GM21515 (cell line): ENCODE data around the gene PARN.

Source experiments
- ATAC-seq: cut with Tn5 transposase; IDR thresholded peaks from one replicate; pipeline ENCODE4 v1.9.1; 2021; ENCODE audit not compliant: unreplicated experiment

The PARN gene

DNA sequence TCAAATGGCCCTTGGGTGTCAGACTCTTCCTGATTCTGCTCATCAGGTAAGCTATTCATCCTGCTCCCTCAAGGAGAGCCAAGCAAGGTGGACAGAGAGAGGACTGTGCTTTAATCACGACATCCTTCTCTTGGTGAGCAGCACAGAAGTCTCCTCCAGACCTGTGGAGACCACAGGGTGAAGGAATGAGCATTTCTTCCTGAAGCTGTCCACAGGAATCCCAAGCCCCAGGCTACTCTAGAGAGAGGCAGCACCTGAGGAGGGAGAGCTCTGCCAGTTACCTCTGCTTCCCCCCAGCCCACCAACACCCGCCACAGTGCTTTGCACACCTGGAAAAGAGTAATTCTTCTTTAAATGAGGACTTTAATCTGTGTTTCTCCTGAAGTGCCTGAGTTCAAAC lies 100.0 kb downstream of the PARN start:
- no peak for ATAC-seq

DNA sequence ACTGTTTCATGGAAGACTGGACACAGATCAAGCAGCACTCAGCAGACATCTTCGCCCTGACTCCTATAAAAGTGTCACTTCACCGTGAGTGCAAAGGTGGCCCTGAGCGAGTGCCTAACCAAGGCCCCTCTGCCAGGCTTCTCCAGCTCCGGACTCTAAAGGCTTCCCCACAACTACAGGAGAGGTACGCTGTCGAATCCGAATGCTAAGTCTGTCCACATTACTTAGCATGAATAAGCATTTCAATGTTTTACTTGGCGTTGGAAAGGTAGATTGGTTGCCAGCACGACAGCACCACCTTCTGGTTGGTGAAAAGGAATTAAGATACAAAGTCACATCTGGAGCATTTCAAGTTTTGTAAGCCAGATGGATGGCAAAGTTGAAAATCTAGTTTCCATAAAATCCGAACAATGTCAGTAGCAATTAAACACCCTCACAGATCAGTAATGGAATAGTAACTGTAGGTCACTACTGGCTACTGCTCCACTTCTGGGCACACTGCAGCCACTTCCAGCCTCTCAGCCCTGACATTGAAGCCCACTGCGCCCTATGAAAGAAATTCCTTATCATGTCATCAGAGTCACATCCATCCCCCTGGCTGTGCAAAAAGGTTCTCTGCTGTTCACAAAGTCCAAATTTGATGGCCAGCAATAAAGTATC lies 100.9 kb downstream of the PARN start:
- ATAC-seq, result peak; percentile 49

DNA sequence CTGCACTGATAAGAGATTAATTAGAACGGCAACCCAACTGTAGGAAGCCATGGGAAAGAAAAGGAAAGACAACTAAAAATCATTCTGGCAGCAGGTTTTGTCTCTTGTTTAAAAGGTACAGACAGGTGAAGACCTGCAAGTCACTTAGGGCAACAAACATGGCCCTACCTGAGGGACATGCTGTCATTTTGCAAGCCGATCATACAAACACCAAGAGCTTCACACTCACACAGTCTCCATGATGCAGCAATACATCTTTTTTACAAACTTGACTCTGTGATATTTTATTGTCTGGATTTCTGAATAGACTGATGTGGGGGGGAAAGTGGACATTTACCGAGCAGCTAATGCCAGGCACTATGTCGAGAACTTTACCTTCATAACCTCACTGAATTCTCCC lies 101.8 kb downstream of the PARN start:
- no peak for ATAC-seq

- no peak for ATAC-seq
Measured at GRCh38 chr16:14527411-14528044, 102.5 kb downstream of the PARN start.

GRCh38 chr16:14525596-14525995 lies 104.5 kb downstream of the PARN start:
- no peak for ATAC-seq

DNA sequence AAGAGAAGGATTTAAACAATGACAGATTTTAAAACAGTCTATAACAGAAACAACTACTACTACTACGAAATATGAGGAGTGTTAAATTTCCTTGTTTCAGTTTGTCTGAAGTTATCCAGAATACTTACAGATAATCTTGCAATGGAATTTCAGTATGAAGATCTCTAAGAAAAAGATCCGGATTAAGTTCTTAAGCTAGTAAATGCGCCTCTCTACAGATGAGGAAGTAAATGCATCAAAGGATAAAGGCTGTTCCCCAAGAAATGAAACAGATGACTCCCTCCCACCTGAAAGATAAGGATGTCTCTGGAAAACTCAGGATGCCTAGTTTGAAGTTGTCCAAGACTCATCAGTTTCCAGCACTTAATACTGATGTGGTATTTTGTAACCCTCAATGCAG lies 105.1 kb downstream of the PARN start:
- ATAC-seq, result no peak

DNA sequence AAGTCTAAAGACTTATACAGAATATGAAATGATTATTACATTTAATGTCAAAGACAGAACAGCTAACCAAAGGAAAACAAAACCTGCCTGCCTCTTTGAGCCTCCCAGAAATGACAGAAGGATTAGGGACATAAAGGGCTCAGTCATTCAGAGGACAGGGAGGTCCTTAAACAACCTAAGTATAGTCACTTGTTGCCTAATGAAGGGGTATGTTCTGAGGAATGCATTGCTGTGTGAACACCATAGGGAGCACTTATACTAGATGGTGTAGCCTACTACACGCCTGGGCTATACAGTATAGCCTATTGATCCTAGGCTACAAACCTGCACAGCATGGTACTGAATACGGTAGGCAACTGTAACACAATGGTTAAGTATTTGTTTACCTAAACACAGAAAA lies 106.4 kb downstream of the PARN start:
- no peak for ATAC-seq

GRCh38 chr16:14522671-14523070 lies 107.4 kb downstream of the PARN start:
- no peak for ATAC-seq

DNA sequence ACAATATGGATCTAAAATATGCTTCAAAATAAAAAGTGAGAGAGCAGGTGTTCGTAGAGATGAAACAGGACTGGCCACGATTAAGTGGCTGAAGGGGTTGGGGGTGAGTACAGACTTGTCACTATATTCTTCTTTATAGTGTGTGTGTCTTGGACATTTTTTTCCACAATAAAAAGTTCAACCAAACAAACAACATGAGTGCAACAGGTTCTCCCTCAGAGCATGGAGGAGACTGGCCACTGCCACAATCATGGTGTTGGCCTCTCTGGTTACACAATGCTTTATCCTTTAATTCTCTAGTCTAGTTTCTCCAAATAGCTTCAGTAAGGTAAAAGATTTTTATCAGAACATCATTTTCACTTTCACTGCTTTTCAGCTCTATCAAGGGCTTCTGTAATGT lies 109.3 kb downstream of the PARN start:
- ATAC-seq, result no peak

DNA sequence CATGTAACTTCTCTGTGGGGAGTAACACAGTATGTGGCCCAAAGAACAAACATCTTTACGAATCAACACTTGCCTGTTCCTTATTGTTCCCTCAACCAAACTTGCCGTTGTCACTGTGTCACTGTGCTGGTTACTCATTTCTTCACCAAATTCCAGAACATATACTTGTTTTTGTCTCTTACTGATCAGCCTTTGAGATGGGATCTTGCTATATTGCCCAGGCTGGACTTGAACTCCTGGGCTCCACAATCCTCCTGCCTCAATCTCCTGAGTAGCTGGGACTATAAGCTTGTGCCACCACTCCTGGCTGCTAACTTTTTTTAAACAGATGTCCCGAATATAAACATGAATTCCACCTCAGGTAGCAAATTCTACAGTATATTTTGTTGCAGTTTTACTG lies 115.1 kb downstream of the PARN start:
- ATAC-seq, result no peak

- no peak for ATAC-seq
Measured at GRCh38 chr16:14513389-14514107, 116.5 kb downstream of the PARN start.

GRCh38 chr16:14511800-14512135 lies 118.3 kb downstream of the PARN start:
- ATAC-seq, result no peak

- ATAC-seq, result no peak
Measured at GRCh38 chr16:14510939-14511799, 118.9 kb downstream of the PARN start.

DNA sequence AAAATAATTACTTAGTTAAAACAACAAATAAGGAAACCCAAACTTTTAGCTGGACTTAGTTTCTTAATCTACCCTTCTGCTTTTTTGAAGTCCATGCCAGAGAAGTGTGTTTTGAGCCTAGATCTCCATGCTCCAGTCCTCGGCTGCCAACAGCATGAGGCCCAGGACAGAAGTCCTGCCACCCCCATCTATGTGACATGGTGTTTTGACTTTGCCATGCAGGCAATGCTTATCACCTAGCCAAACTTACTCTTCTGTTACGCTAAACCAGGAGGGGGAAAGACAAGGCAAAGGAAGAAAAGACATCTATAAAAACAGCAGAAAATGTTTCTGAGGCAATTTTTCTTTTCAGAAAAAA lies 119.5 kb downstream of the PARN start:
- no peak for ATAC-seq

GRCh38 chr16:14509675-14510132 lies 120.4 kb downstream of the PARN start:
- ATAC-seq, result no peak

DNA sequence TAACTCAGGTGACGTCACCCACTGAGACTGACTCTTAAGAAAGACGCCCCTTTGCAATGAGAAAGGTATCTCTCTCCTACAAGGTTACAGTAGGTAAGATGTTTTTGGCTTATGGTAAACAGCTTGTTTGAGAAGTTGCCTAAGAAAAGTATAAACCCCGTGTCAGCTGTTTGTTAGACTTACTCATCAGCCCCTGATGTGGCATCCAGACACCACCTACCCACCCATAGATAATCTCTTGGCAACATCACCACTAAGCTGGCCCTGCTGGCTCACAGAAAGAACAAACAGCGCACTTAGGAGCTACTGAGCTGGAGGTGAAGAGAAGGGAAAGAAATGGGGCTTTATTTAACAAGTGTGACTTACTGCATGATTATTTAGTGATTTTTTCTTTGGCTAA lies 121.0 kb downstream of the PARN start:
- ATAC-seq, result no peak

GRCh38 chr16:14505846-14506245 lies 124.2 kb downstream of the PARN start:
- no peak for ATAC-seq

DNA sequence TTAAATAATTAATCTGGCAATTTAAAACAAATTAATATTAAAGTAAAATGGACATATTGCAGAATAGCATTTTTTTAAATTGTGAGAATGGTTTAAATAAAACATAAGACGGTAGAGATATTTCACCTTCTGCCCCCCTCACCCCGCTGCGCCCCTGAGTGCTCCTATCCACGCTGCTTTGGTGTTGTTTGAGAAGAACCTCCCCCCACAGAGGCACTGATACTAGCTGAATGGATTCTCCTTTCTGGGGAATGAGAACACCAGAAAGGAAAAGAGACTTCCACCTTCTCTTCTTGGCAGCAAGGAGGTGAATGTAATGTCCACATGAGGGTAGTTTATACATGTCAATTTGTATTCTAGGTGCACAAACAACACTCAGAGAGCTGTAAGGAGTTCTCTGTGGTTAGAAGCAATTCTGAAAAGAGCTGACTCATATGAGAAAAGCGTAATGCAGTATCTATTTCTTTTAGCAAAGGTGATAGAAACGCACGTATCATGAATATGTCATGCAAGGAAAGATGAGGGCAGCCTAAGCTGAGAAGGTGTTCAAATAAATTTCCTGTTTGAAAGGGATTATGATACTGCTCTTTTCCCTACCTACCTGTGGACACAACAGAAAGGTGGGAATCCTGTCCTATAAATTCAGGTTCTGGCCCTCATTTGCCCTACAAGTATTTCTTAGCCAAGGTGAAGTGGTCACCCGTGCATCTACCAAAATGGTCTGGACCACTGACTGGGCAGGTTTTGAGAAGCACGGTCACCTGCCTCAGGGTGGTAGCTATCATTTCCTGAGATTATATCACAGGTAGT lies 126.9 kb downstream of the PARN start:
- peak; percentile 60 for ATAC-seq

GRCh38 chr16:14502256-14502875 lies 127.7 kb downstream of the PARN start:
- no peak for ATAC-seq
